Karpas-422 (cell line): ENCODE results near the gene RBM25. TPM values are rescaled to one million over a fixed set of nuclear protein-coding genes. Genes with fewer than 3 reads are reported as not detected.

Source experiments
- DNase-seq: peaks from one replicate; pipeline ENCODE4 v3.0.0-alpha.2; 2015
- H2AFZ ChIP-seq: fragments of 200-600 bp; sonication (generic); 2 replicates; pipeline ENCODE4 v1.6.1; 2014; ENCODE audit warnings: antibody characterized with exemption, low read length, mixed read lengths
- H3K27ac ChIP-seq: fragments of 200-600 bp; sonication (generic); 2 replicates; pipeline ENCODE4 v1.5.1; 2014; ENCODE audit warnings: mild to moderate bottlenecking, low read length, moderate library complexity
- H3K27me3 ChIP-seq: fragments of 200-600 bp; sonication (generic); 2 replicates; pipeline ENCODE4 v1.6.1; 2014; ENCODE audit warnings: low read length, mixed read lengths
- H3K36me3 ChIP-seq: fragments of 200-600 bp; sonication (generic); 2 replicates; pipeline ENCODE4 v1.6.1; 2014; ENCODE audit warnings: low read length, mixed read lengths; ENCODE audit not compliant: insufficient read depth
- H3K4me1 ChIP-seq: fragments of 200-600 bp; sonication (generic); 2 replicates; pipeline ENCODE4 v1.6.1; 2014; ENCODE audit warnings: mild to moderate bottlenecking, low read length, mixed read lengths
- H3K4me2 ChIP-seq: fragments of 200-600 bp; sonication (generic); 2 replicates; pipeline ENCODE4 v1.6.1; 2014; ENCODE audit warnings: low read length, low read depth, mild to moderate bottlenecking; ENCODE audit not compliant: poor library complexity, severe bottlenecking
- H3K4me3 ChIP-seq: fragments of 200-600 bp; sonication (generic); 2 replicates; pipeline ENCODE4 v1.5.1; 2014; ENCODE audit warnings: mild to moderate bottlenecking, antibody characterized with exemption, low read length, mixed read lengths
- H3K79me2 ChIP-seq: fragments of 200-600 bp; sonication (generic); 2 replicates; pipeline ENCODE4 v1.6.1; 2014; ENCODE audit warnings: mild to moderate bottlenecking, low read length, mixed read lengths
- H3K9ac ChIP-seq: fragments of 200-600 bp; sonication (generic); 2 replicates; pipeline ENCODE4 v1.6.0; 2014; ENCODE audit warnings: low read length
- H3K9me2 ChIP-seq: fragments of 200-600 bp; sonication (generic), shearing (Covaris generic); replicated peaks from 2 replicates; pipeline ENCODE4 v1.6.0; 2014; ENCODE audit warnings: mild to moderate bottlenecking, low read length, moderate library complexity; ENCODE audit not compliant: insufficient read depth
- H3K9me3 ChIP-seq: fragments of 300-700, 200-600 bp; sonication (generic); 2 replicates; pipeline ENCODE4 v1.6.1; 2014; ENCODE audit warnings: low read length, mixed read lengths
- H4K20me1 ChIP-seq: fragments of 200-600 bp; sonication (generic); 2 replicates; pipeline ENCODE4 v1.6.1; 2014; ENCODE audit warnings: mild to moderate bottlenecking, antibody characterized with exemption, low read length, low read depth; ENCODE audit not compliant: insufficient read depth
- total RNA-seq: library from RNA; depleted of rRNA; stranded (reverse); fragments of >200 nt; shearing (Covaris generic); gene quantifications from 2 replicates; pipeline ENCODE4 v1.2.3, GENCODE V29; 2014; ENCODE audit warnings: low replicate concordance

The RBM25 gene
- total RNA-seq, 1 experiment from 2014 or later = 129 TPM

GRCh38 chr14:73142216-73142615 is 83.9 kb downstream of the RBM25 start:
- Histone ChIP-seq H4K20me1 (no peaks in the 10 kb centered on the region), H3K4me3 (no peak overlapping the region), H3K9me3 (no peaks in the 10 kb centered on the region), H3K27me3 (no peaks in the 10 kb centered on the region), H3K27ac (0 out of 2 replicates have a peak overlapping the region, but pooled peaks have one; percentile 0), H3K9me2 (no peaks in the 10 kb centered on the region), H3K9ac (no peak overlapping the region), H3K79me2 (peaks cover 89% of the 10 kb centered on the region), H2AFZ (no peak overlapping the region), H3K4me2 (no peak overlapping the region), H3K36me3 (0 out of 2 replicates have a peak, but pooled peaks cover 3% of the 10 kb centered on the region), H3K4me1 (peaks cover 23% of the 10 kb centered on the region)
- no peak for DNase-seq

GRCh38 chr14:73143003-73143402 is 84.7 kb downstream of the RBM25 start:
- no peaks in the 10 kb centered on the region for H3K27me3 ChIP-seq
- peaks cover 89% of the 10 kb centered on the region for H3K79me2 ChIP-seq
- H3K4me1 ChIP-seq = peaks cover 16% of the 10 kb centered on the region
- H2AFZ ChIP-seq = no peak overlapping the region
- DNase-seq = no peak
- H3K36me3 ChIP-seq = peaks cover 9% of the 10 kb centered on the region; the same call in 1 of the 2 replicates
- no peak overlapping the region for H3K4me3 ChIP-seq
- H4K20me1 ChIP-seq = no peaks in the 10 kb centered on the region
- H3K9me2 ChIP-seq = no peaks in the 10 kb centered on the region
- no peaks in the 10 kb centered on the region for H3K9me3 ChIP-seq
- no peak overlapping the region for H3K9ac ChIP-seq
- H3K27ac ChIP-seq = no peak overlapping the region
- H3K4me2 ChIP-seq = no peak overlapping the region

GRCh38 chr14:73143617-73144016 is 85.3 kb downstream of the RBM25 start:
- no peaks in the 10 kb centered on the region for H4K20me1 ChIP-seq
- peaks cover 16% of the 10 kb centered on the region for H3K4me1 ChIP-seq
- H3K9ac ChIP-seq = no peak overlapping the region
- H3K9me2 ChIP-seq = no peaks in the 10 kb centered on the region
- no peaks in the 10 kb centered on the region for H3K9me3 ChIP-seq
- no peaks in the 10 kb centered on the region for H3K27me3 ChIP-seq
- no peak overlapping the region for H2AFZ ChIP-seq
- peaks cover 13% of the 10 kb centered on the region; the same call in 1 of the 2 replicates for H3K36me3 ChIP-seq
- no peak overlapping the region for H3K4me3 ChIP-seq
- peaks cover 89% of the 10 kb centered on the region for H3K79me2 ChIP-seq
- no peak overlapping the region for H3K27ac ChIP-seq
- no peak overlapping the region for H3K4me2 ChIP-seq
- no peak for DNase-seq

GRCh38 chr14:73145371-73145770 is 87.0 kb downstream of the RBM25 start:
- H3K79me2 ChIP-seq = peaks cover 80% of the 10 kb centered on the region
- no peak overlapping the region for H3K27ac ChIP-seq
- no peak overlapping the region for H3K4me2 ChIP-seq
- H3K4me3 ChIP-seq = no peak overlapping the region
- H3K27me3 ChIP-seq = no peaks in the 10 kb centered on the region
- no peak overlapping the region for H3K9ac ChIP-seq
- H3K9me2 ChIP-seq = no peaks in the 10 kb centered on the region
- DNase-seq = no peak
- peaks cover 25% of the 10 kb centered on the region; the same call in 1 of the 2 replicates for H3K36me3 ChIP-seq
- H4K20me1 ChIP-seq = no peaks in the 10 kb centered on the region
- H3K4me1 ChIP-seq = peaks cover 16% of the 10 kb centered on the region
- no peak overlapping the region for H2AFZ ChIP-seq
- H3K9me3 ChIP-seq = no peaks in the 10 kb centered on the region

- peaks cover 25% of the 10 kb centered on the region; the same call in 1 of the 2 replicates for H3K36me3 ChIP-seq
- no peak overlapping the region for H3K27ac ChIP-seq
- peaks cover 74% of the 10 kb centered on the region for H3K79me2 ChIP-seq
- no peak for DNase-seq
- no peak overlapping the region for H2AFZ ChIP-seq
- no peaks in the 10 kb centered on the region for H4K20me1 ChIP-seq
- no peak overlapping the region for H3K4me2 ChIP-seq
- H3K9ac ChIP-seq = no peak overlapping the region
- no peaks in the 10 kb centered on the region for H3K9me2 ChIP-seq
- no peak overlapping the region for H3K4me3 ChIP-seq
- H3K9me3 ChIP-seq = no peaks in the 10 kb centered on the region
- peaks cover 16% of the 10 kb centered on the region for H3K4me1 ChIP-seq
- no peaks in the 10 kb centered on the region for H3K27me3 ChIP-seq
Measured at GRCh38 chr14:73146111-73146510, 87.8 kb downstream of the RBM25 start.

GRCh38 chr14:73149753-73150152 is 91.4 kb downstream of the RBM25 start:
- H3K9me3 ChIP-seq = no peaks in the 10 kb centered on the region
- peaks cover 53% of the 10 kb centered on the region for H3K79me2 ChIP-seq
- H3K9me2 ChIP-seq = no peaks in the 10 kb centered on the region
- no peak overlapping the region for H3K4me2 ChIP-seq
- H3K4me3 ChIP-seq = no peak overlapping the region
- peaks cover 3% of the 10 kb centered on the region; the same call in 1 of the 2 replicates for H3K4me1 ChIP-seq
- no peak overlapping the region for H2AFZ ChIP-seq
- H3K36me3 ChIP-seq = peaks cover 40% of the 10 kb centered on the region; the same call in 1 of the 2 replicates
- DNase-seq = no peak
- no peak overlapping the region for H3K27ac ChIP-seq
- H3K27me3 ChIP-seq = no peaks in the 10 kb centered on the region
- H4K20me1 ChIP-seq = no peaks in the 10 kb centered on the region
- no peak overlapping the region for H3K9ac ChIP-seq

GRCh38 chr14:73153272-73153671 is 94.9 kb downstream of the RBM25 start:
- no peak overlapping the region for H3K4me2 ChIP-seq
- H4K20me1 ChIP-seq = no peaks in the 10 kb centered on the region
- DNase-seq = no peak
- no peak overlapping the region for H2AFZ ChIP-seq
- H3K4me1 ChIP-seq = no peaks in the 10 kb centered on the region
- no peaks in the 10 kb centered on the region for H3K27me3 ChIP-seq
- H3K27ac ChIP-seq = no peak overlapping the region
- H3K9me2 ChIP-seq = no peaks in the 10 kb centered on the region
- no peaks in the 10 kb centered on the region for H3K9me3 ChIP-seq
- H3K79me2 ChIP-seq = peaks cover 32% of the 10 kb centered on the region
- H3K4me3 ChIP-seq = no peak overlapping the region
- H3K36me3 ChIP-seq = peaks cover 47% of the 10 kb centered on the region; the same call in 1 of the 2 replicates
- H3K9ac ChIP-seq = no peak overlapping the region

- Histone ChIP-seq H3K4me1 (no peaks in the 10 kb centered on the region), H3K27me3 (no peaks in the 10 kb centered on the region), H2AFZ (no peak overlapping the region), H3K9me2 (no peaks in the 10 kb centered on the region), H3K4me3 (no peak overlapping the region), H3K4me2 (no peak overlapping the region), H3K79me2 (peaks cover 39% of the 10 kb centered on the region), H3K9ac (no peak overlapping the region), H3K36me3 (peaks cover 65% of the 10 kb centered on the region), H3K9me3 (no peaks in the 10 kb centered on the region), H3K27ac (no peak overlapping the region), H4K20me1 (no peaks in the 10 kb centered on the region)
- no peak for DNase-seq
Measured at GRCh38 chr14:73162251-73162650, 103.9 kb downstream of the RBM25 start.
